CD14-positive monocyte (primary cell): Measurements from ENCODE around the gene DYNC1H1. TPM values are rescaled to one million over a fixed set of nuclear protein-coding genes. Genes with fewer than 3 reads are reported as not detected.
A peak's percentile ranks its signal among the peaks of the same experiment; 100 is the strongest.

ENCODE experiments used
- DNase-seq, 3 donors: peaks; one replicate each; pipeline ENCODE4 v3.0.0-alpha.2; 2011 to 2022
- H2AFZ ChIP-seq: 2 replicates; pipeline ENCODE4 v1.6.0; 2012; ENCODE audit warnings: mild to moderate bottlenecking, low read depth, low read length, inconsistent platforms; ENCODE audit not compliant: insufficient read depth, poor library complexity, severe bottlenecking
- H3K27ac ChIP-seq, 2 donors: 1 replicate in 1 of 2; 2 replicates in 1 of 2; pipeline ENCODE4 v1.5.1; 2012 to 2013; ENCODE audit warnings: low read length in 2 of 2, control low read depth in 1 of 2, inconsistent platforms in 1 of 2, low read depth in 1 of 2, mild to moderate bottlenecking in 1 of 2
- H3K27me3 ChIP-seq, 2 donors: one replicate each; pipeline versions ENCODE4 v1.6.0 to v1.6.1; 2011 to 2013; ENCODE audit warnings: low read length in 2 of 2; ENCODE audit not compliant: control insufficient read depth in 2 of 2, insufficient read depth in 2 of 2
- H3K36me3 ChIP-seq, 2 donors: replicated peaks in 1 of 2; 1 replicate in 1 of 2; 2 replicates in 1 of 2; pipeline versions ENCODE4 v1.5.1 to v1.6.1; 2012 to 2013; ENCODE audit warnings: low read length in 2 of 2, control low read depth in 1 of 2, inconsistent platforms in 1 of 2, mild to moderate bottlenecking in 1 of 2; ENCODE audit not compliant: insufficient read depth in 2 of 2, control insufficient read depth in 1 of 2
- H3K4me1 ChIP-seq, 2 donors: 1 replicate in 1 of 2; 2 replicates in 1 of 2; pipeline versions ENCODE4 v1.5.1 to v1.6.1; 2012 to 2013; ENCODE audit warnings: low read length in 2 of 2, control low read depth in 1 of 2, inconsistent platforms in 1 of 2, mild to moderate bottlenecking in 1 of 2, moderate library complexity in 1 of 2; ENCODE audit not compliant: insufficient read depth in 2 of 2, control insufficient read depth in 1 of 2
- H3K4me2 ChIP-seq: replicated peaks from 2 replicates; pipeline ENCODE3; 2012; ENCODE audit warnings: low read length, moderate library complexity, mild to moderate bottlenecking; ENCODE audit not compliant: poor library complexity, severe bottlenecking; ENCODE audit errors: extremely low read depth
- H3K4me3 ChIP-seq, 3 experiments: fragments of 200-600 bp in 1 of 3; sonication (generic) in 1 of 3; replicated peaks in 1 of 3; 1 replicate in 2 of 3; 2 replicates in 1 of 3; pipeline ENCODE4 v1.5.1; 2011 to 2013; ENCODE audit warnings: low read length in 3 of 3, mild to moderate bottlenecking in 3 of 3, control low read depth in 2 of 3, low read depth in 2 of 3, inconsistent platforms in 1 of 3, moderate library complexity in 1 of 3
- H3K79me2 ChIP-seq: 2 replicates; pipeline ENCODE4 v1.6.0; 2012; ENCODE audit warnings: mild to moderate bottlenecking, control low read depth, inconsistent platforms, low read length, moderate library complexity; ENCODE audit not compliant: insufficient read depth
- H3K9ac ChIP-seq: 2 replicates; pipeline ENCODE4 v1.6.0; 2017; ENCODE audit warnings: low read length, mild to moderate bottlenecking; ENCODE audit not compliant: insufficient read depth, poor library complexity, severe bottlenecking
- H3K9me3 ChIP-seq, 2 donors: replicated peaks in 1 of 2; 1 replicate in 1 of 2; 2 replicates in 1 of 2; pipeline versions ENCODE4 v1.5.1 to v1.6.1; 2012 to 2013; ENCODE audit warnings: low read length in 2 of 2, control low read depth in 1 of 2; ENCODE audit not compliant: control insufficient read depth in 1 of 2, insufficient read depth in 1 of 2
- H4K20me1 ChIP-seq: 2 replicates; pipeline ENCODE4 v1.6.0; 2012; ENCODE audit warnings: mild to moderate bottlenecking, low read length, control low read depth, moderate library complexity; ENCODE audit not compliant: insufficient read depth
- H3K27ac Mint-ChIP-seq, 7 donors: one replicate each; pipeline ENCODE4 v1.8.0; 2020; ENCODE audit warnings: mild to moderate bottlenecking in 7 of 7, mixed read lengths in 7 of 7, moderate library complexity in 6 of 7, inconsistent platforms in 2 of 7
- H3K27me3 Mint-ChIP-seq, 3 donors: one replicate each; pipeline ENCODE4 v1.8.0; 2021 to 2022; ENCODE audit warnings: low read depth in 3 of 3, mild to moderate bottlenecking in 3 of 3, mixed read lengths in 3 of 3, moderate library complexity in 3 of 3, inconsistent platforms in 1 of 3
- H3K36me3 Mint-ChIP-seq, 2 donors: one replicate each; pipeline ENCODE4 v1.8.0; 2020; ENCODE audit warnings: mixed read lengths in 2 of 2, inconsistent platforms in 1 of 2, mild to moderate bottlenecking in 1 of 2
- H3K4me1 Mint-ChIP-seq: one replicate; pipeline ENCODE4 v1.8.0; 2020; ENCODE audit warnings: mild to moderate bottlenecking, mixed read lengths
- H3K4me3 Mint-ChIP-seq, 2 donors: one replicate each; pipeline ENCODE4 v1.8.0; 2020; ENCODE audit warnings: mild to moderate bottlenecking in 2 of 2, mixed read lengths in 2 of 2, moderate library complexity in 1 of 2
- H3K9me3 Mint-ChIP-seq, 7 donors: one replicate each; pipeline ENCODE4 v1.8.0; 2020 to 2022; ENCODE audit warnings: mixed read lengths in 7 of 7, mild to moderate bottlenecking in 6 of 7, moderate library complexity in 6 of 7, inconsistent platforms in 2 of 7
- WGBS: methylation state at CpG from one replicate; pipeline ENCODE4 v1.1.5; 2013; ENCODE audit warnings: missing lambda C conversion rate; ENCODE audit not compliant: insufficient coverage; 5-methylcytosine and 5-hydroxymethylcytosine counted together
- intact Hi-C, 2 donors: fragments of 100-400 bp; cut with micrococcal nuclease; formaldehyde crosslinking; loops; one replicate each; pipeline versions ENCODE4 v1.15.0 to v1.15.1; 2023
- polyA plus RNA-seq, 3 donors: library from polyadenylated mRNA; depleted of rRNA in 1 of 3; unstranded in 2 of 3; stranded (reverse) in 1 of 3; fragments of 300-500 nt in 2 of 3; fragments of >200 nt in 1 of 3; fragmentation: Illumina TruSeq in 2 of 3; gene quantifications; 1 replicate in 2 of 3; 2 replicates in 1 of 3; pipeline ENCODE4 v1.2.3, GENCODE V29; 2012 to 2021
- TF ChIP-seq, protein P1 (sequence below): fragments of 200-600 bp; IDR thresholded peaks from one replicate; pipeline ENCODE4 v1.8.0; 2022; ENCODE audit warnings: antibody characterized with exemption, mild to moderate bottlenecking

DYNC1H1 gene
- polyA plus RNA-seq, 3 donors: 14.7 to 87.3 (median 23.6) TPM

DNA sequence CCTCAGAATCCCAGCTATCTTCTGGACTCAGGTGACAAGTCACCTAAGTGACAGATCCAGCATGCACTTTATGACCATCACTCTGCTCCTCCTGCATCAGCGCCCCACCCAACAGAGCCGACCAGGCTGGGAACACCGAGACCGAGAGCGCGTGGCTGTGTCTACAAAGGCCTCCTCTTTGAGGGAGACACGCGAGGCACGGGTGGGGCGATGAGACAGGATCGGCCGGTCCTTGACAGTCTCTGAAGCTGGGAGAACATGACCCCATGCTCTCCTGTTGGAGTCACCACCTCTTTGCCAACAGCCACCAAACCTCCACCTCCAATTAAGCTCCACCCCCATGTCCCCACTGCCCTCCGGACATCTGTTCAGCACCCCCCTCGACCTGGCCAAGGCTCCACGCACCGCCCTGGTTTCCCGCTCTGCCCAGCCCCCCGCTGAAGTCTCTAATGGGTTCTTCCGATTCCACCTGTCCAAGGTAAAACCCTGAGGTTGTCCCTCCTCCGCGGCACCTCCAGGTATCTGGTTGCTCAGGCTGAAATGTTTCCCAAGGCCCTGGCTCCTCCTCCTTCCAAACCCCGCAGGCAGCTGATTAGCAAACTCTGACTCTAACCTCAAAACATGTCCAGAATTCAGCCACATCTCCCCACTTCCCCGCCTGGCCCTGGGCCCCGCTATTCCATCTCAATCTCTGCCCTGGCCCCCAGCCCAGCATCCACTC, 91.0 kb downstream of the DYNC1H1 start:
- Histone ChIP-seq H2AFZ (no peak overlapping the region), H4K20me1 (peaks cover 4% of the 10 kb centered on the region), H3K36me3 (peaks cover 18 to 32% of the 10 kb centered on the region in 2 donors), H3K9me3 (no peaks in the 10 kb centered on the region), H3K27me3 (no peaks in the 10 kb centered on the region), H3K4me3 (no peak overlapping the region), H3K9ac (no peak overlapping the region), H3K79me2 (no peaks in the 10 kb centered on the region), H3K27ac (no peak overlapping the region), H3K4me2 (no peak overlapping the region), H3K4me1 (no peaks in the 10 kb centered on the region)
- H3K27me3 Mint-ChIP-seq: peaks cover 0 to 3% (median 0%) of the 10 kb centered on the region in 3 donors
- H3K27ac Mint-ChIP-seq: peak overlapping the region in 3 of 7 donors; percentile 1 to 84 (median 69)
- intact Hi-C loops: no loop called here
- 90% methylated on average over 22 of the region's 24 CpGs for WGBS
- TF ChIP-seq, protein P1, sequence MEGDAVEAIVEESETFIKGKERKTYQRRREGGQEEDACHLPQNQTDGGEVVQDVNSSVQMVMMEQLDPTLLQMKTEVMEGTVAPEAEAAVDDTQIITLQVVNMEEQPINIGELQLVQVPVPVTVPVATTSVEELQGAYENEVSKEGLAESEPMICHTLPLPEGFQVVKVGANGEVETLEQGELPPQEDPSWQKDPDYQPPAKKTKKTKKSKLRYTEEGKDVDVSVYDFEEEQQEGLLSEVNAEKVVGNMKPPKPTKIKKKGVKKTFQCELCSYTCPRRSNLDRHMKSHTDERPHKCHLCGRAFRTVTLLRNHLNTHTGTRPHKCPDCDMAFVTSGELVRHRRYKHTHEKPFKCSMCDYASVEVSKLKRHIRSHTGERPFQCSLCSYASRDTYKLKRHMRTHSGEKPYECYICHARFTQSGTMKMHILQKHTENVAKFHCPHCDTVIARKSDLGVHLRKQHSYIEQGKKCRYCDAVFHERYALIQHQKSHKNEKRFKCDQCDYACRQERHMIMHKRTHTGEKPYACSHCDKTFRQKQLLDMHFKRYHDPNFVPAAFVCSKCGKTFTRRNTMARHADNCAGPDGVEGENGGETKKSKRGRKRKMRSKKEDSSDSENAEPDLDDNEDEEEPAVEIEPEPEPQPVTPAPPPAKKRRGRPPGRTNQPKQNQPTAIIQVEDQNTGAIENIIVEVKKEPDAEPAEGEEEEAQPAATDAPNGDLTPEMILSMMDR: no peak
- H3K4me3 Mint-ChIP-seq: no peak overlapping the region
- no peak for DNase-seq
- H3K4me1 Mint-ChIP-seq: no peaks in the 10 kb centered on the region
- H3K9me3 Mint-ChIP-seq: no peaks in the 10 kb centered on the region
- H3K36me3 Mint-ChIP-seq: peaks cover 18 to 45% of the 10 kb centered on the region in 2 donors

DNA sequence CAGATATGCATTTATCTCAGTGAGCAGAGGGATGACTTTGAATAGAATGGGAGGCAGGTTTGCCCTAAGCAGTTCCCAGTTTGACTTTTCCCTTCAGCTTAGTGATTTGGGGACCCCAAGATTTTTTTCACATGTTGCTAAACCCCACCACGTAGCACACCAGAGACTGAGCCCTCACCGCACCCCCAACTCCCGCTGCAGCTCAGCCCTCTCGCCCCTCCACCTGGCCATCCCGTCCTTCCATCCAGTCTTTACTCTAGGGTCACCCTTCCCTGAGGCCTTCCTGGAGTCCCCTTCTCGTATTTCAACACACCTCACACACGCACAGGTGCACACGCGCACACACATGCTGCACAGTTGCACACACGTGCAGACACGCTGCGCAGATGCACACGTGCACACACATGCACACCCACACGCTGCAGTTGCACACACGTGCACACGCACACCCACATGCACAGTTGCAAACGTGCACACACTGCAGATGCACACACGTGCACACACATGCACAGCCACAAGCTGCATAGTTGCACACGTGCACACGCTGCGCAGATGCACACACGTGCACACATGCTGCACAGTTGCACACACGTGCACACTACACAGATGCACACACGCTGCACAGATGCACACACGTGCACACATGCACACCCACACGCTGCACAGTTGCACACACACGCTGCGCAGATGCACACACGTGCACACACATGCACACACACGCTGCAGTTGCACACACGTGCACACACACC, 92.5 kb downstream of the DYNC1H1 start:
- Histone ChIP-seq H3K9ac (no peak overlapping the region), H3K79me2 (no peaks in the 10 kb centered on the region), H3K4me3 (no peak overlapping the region), H3K4me1 (no peaks in the 10 kb centered on the region), H2AFZ (no peak overlapping the region), H3K4me2 (no peak overlapping the region), H4K20me1 (no peaks in the 10 kb centered on the region), H3K27me3 (no peaks in the 10 kb centered on the region), H3K9me3 (no peaks in the 10 kb centered on the region), H3K36me3 (peaks cover 8 to 17% of the 10 kb centered on the region in 2 donors), H3K27ac (no peak overlapping the region)
- Mint-ChIP-seq H3K9me3 (no peaks in the 10 kb centered on the region), H3K27me3 (peaks cover 0 to 5% (median 3%) of the 10 kb centered on the region in 3 donors), H3K4me1 (no peaks in the 10 kb centered on the region), H3K36me3 (peaks cover 11 to 30% of the 10 kb centered on the region in 2 donors), H3K4me3 (no peak overlapping the region), H3K27ac (peak overlapping the region in 1 of 7 donors; percentile 51)
- 90% methylated on average over 31 of the region's 31 CpGs for WGBS
- DNase-seq: no peak
- TF ChIP-seq, protein P1: no peak
- intact Hi-C loops: no loop called here
